Activated naive CD8-positive, alpha-beta T cell (primary cell): ENCODE results near the gene HEXIM2.
"Not testable (repeated sequence)": the region's sequence is repeated elsewhere in the genome, so short reads cannot be mapped to it uniquely, and the experiment has no call there.

Experiments
- H3K27ac Mint-ChIP-seq: one replicate; pipeline ENCODE4 v1.8.0; 2021; ENCODE audit warnings: mixed read lengths
- H3K27me3 Mint-ChIP-seq: one replicate; pipeline ENCODE4 v1.8.0; 2021; ENCODE audit warnings: mixed read lengths
- H3K36me3 Mint-ChIP-seq: one replicate; pipeline ENCODE4 v1.8.0; 2021; ENCODE audit warnings: mixed read lengths
- H3K4me1 Mint-ChIP-seq: one replicate; pipeline ENCODE4 v1.8.0; 2021; ENCODE audit warnings: low read depth, mixed read lengths
- H3K4me3 Mint-ChIP-seq: one replicate; pipeline ENCODE4 v1.8.0; 2021; ENCODE audit warnings: mild to moderate bottlenecking, mixed read lengths
- H3K9me3 Mint-ChIP-seq: one replicate; pipeline ENCODE4 v1.8.0; 2021; ENCODE audit warnings: low read depth, mixed read lengths

Gene HEXIM2

GRCh38 chr17:45123076-45123770 is 38.5 kb upstream of the HEXIM2 start:
- no peaks in the 10 kb centered on the region for H3K9me3 Mint-ChIP-seq
- no peak overlapping the region for H3K27ac Mint-ChIP-seq
- H3K36me3 Mint-ChIP-seq, result no peaks in the 10 kb centered on the region
- no peak overlapping the region for H3K4me3 Mint-ChIP-seq
- peaks cover 2% of the 10 kb centered on the region for H3K4me1 Mint-ChIP-seq
- no peaks in the 10 kb centered on the region for H3K27me3 Mint-ChIP-seq

GRCh38 chr17:45123930-45124796 is 37.5 kb upstream of the HEXIM2 start:
- Mint-ChIP-seq H3K27ac (no peak overlapping the region), H3K9me3 (no peaks in the 10 kb centered on the region), H3K4me1 (peaks cover 2% of the 10 kb centered on the region), H3K36me3 (no peaks in the 10 kb centered on the region), H3K27me3 (no peaks in the 10 kb centered on the region), H3K4me3 (no peak overlapping the region)

GRCh38 chr17:45124797-45125122 is 36.9 kb upstream of the HEXIM2 start:
- H3K27me3 Mint-ChIP-seq, H3K36me3 Mint-ChIP-seq, H3K27ac Mint-ChIP-seq, H3K4me3 Mint-ChIP-seq, H3K9me3 Mint-ChIP-seq, H3K4me1 Mint-ChIP-seq: not testable (repeated sequence)

- Mint-ChIP-seq H3K9me3 (no peaks in the 10 kb centered on the region), H3K27me3 (no peaks in the 10 kb centered on the region), H3K36me3 (no peaks in the 10 kb centered on the region), H3K4me1 (peaks cover 2% of the 10 kb centered on the region), H3K27ac (no peak overlapping the region), H3K4me3 (no peak overlapping the region)
Measured at GRCh38 chr17:45125509-45125908, 36.2 kb upstream of the HEXIM2 start.

- peaks cover 4% of the 10 kb centered on the region for H3K4me1 Mint-ChIP-seq
- no peaks in the 10 kb centered on the region for H3K9me3 Mint-ChIP-seq
- H3K36me3 Mint-ChIP-seq, result no peaks in the 10 kb centered on the region
- no peak overlapping the region for H3K27ac Mint-ChIP-seq
- H3K27me3 Mint-ChIP-seq, result no peaks in the 10 kb centered on the region
- no peak overlapping the region for H3K4me3 Mint-ChIP-seq
Measured at GRCh38 chr17:45127207-45127547, 34.5 kb upstream of the HEXIM2 start.

GRCh38 chr17:45127548-45128300 is 34.0 kb upstream of the HEXIM2 start:
- H3K4me1 Mint-ChIP-seq, result peaks cover 4% of the 10 kb centered on the region

GRCh38 chr17:45128331-45128730 is 33.3 kb upstream of the HEXIM2 start:
- Mint-ChIP-seq H3K27me3 (no peaks in the 10 kb centered on the region), H3K4me3 (no peak overlapping the region), H3K36me3 (no peaks in the 10 kb centered on the region), H3K27ac (no peak overlapping the region), H3K4me1 (peaks cover 4% of the 10 kb centered on the region), H3K9me3 (no peaks in the 10 kb centered on the region)

More at GRCh38 chr17:45127548-45128300, 34.0 kb upstream of the HEXIM2 start:
- no peaks in the 10 kb centered on the region for H3K9me3 Mint-ChIP-seq
- no peaks in the 10 kb centered on the region for H3K27me3 Mint-ChIP-seq
- H3K27ac Mint-ChIP-seq, result no peak overlapping the region
- H3K36me3 Mint-ChIP-seq, result no peaks in the 10 kb centered on the region
- no peak overlapping the region for H3K4me3 Mint-ChIP-seq

- Mint-ChIP-seq H3K27ac (no peak overlapping the region), H3K27me3 (no peaks in the 10 kb centered on the region), H3K4me3 (no peak overlapping the region), H3K36me3 (no peaks in the 10 kb centered on the region), H3K9me3 (no peaks in the 10 kb centered on the region), H3K4me1 (peaks cover 8% of the 10 kb centered on the region)
Measured at GRCh38 chr17:45128989-45129388, 32.7 kb upstream of the HEXIM2 start.

GRCh38 chr17:45129426-45129939 is 32.2 kb upstream of the HEXIM2 start:
- no peak overlapping the region for H3K27ac Mint-ChIP-seq
- H3K9me3 Mint-ChIP-seq, result no peaks in the 10 kb centered on the region
- H3K27me3 Mint-ChIP-seq, result no peaks in the 10 kb centered on the region
- H3K4me1 Mint-ChIP-seq, result peaks cover 8% of the 10 kb centered on the region
- H3K36me3 Mint-ChIP-seq, result no peaks in the 10 kb centered on the region
- H3K4me3 Mint-ChIP-seq, result no peak overlapping the region

- H3K4me1 Mint-ChIP-seq, result peaks cover 8% of the 10 kb centered on the region
- no peak overlapping the region for H3K4me3 Mint-ChIP-seq
- H3K27me3 Mint-ChIP-seq, result no peaks in the 10 kb centered on the region
- no peaks in the 10 kb centered on the region for H3K36me3 Mint-ChIP-seq
- no peak overlapping the region for H3K27ac Mint-ChIP-seq
- H3K9me3 Mint-ChIP-seq, result no peaks in the 10 kb centered on the region
Measured at GRCh38 chr17:45129940-45130680, 31.6 kb upstream of the HEXIM2 start.

- H3K27ac Mint-ChIP-seq, result no peak overlapping the region
- no peaks in the 10 kb centered on the region for H3K36me3 Mint-ChIP-seq
Measured at GRCh38 chr17:45130681-45131615, 30.7 kb upstream of the HEXIM2 start.

GRCh38 chr17:45131616-45132319 is 29.9 kb upstream of the HEXIM2 start:
- Mint-ChIP-seq H3K4me1 (peaks cover 20% of the 10 kb centered on the region), H3K36me3 (no peaks in the 10 kb centered on the region), H3K9me3 (no peaks in the 10 kb centered on the region), H3K27me3 (no peaks in the 10 kb centered on the region), H3K4me3 (peak overlapping the region; percentile 54), H3K27ac (no peak overlapping the region)

More at GRCh38 chr17:45130681-45131615, 30.7 kb upstream of the HEXIM2 start:
- Mint-ChIP-seq H3K27me3 (no peaks in the 10 kb centered on the region), H3K9me3 (no peaks in the 10 kb centered on the region), H3K4me3 (peak overlapping the region; percentile 54), H3K4me1 (peaks cover 12% of the 10 kb centered on the region)

GRCh38 chr17:45132320-45132571 is 29.4 kb upstream of the HEXIM2 start, which contains the start of gene PLCD3:
PLCD3 (minus strand) TSS chr17:45132515; CDS start chr17:45132410, 105 bp downstream.
- Mint-ChIP-seq H3K4me3 (peak within 1 kb of the TSS; percentile 86), H3K4me1 (peaks cover 21% of the 10 kb centered on the region), H3K36me3 (no peaks in the 10 kb centered on the region), H3K9me3 (no peaks in the 10 kb centered on the region), H3K27me3 (no peaks in the 10 kb centered on the region), H3K27ac (peak within 1 kb of the TSS; percentile 16)
